Breast epithelium (tissue), 3 donors: ENCODE data around the gene RNF166.

Experiments
- POLR2AphosphoS5 ChIP-seq, 3 donors: sonication (generic); formaldehyde crosslinking; IDR thresholded peaks; one replicate each; pipeline ENCODE4 v1.6.1; 2017; ENCODE audit warnings: antibody characterized with exemption in 3 of 3
- TF ChIP-seq, protein P1 (sequence below), 3 donors: fragments of 450-650 bp; IDR thresholded peaks; one replicate each; pipeline ENCODE4 v1.5.1; 2016 to 2017; ENCODE audit warnings: antibody characterized with exemption in 3 of 3, mild to moderate bottlenecking in 3 of 3, moderate library complexity in 3 of 3

DNA sequence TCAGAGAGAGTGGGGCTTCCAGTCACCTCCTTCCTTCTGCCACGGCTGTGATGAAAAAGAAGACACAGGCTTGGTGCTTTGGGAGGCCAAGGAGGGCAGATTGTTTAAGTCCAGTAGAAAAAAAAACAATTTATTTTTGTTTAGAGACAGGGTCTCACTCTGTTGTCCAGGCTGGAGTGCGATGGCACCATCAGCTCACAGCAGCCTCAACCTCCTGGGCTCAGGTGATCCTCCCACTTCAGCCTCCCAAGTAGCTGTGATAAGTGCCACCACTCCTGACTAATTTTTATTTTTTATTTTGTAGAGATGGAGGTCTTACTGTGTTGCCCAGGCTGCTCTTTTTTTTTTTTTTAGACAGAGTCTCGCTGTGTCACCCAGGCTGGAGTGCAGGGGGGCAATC lies 40.6 kb downstream of the RNF166 start:
- TF ChIP-seq POLR2AphosphoS5 (IDR thresholded peaks at IDR 0.05), result no peak
- TF ChIP-seq, protein P1, sequence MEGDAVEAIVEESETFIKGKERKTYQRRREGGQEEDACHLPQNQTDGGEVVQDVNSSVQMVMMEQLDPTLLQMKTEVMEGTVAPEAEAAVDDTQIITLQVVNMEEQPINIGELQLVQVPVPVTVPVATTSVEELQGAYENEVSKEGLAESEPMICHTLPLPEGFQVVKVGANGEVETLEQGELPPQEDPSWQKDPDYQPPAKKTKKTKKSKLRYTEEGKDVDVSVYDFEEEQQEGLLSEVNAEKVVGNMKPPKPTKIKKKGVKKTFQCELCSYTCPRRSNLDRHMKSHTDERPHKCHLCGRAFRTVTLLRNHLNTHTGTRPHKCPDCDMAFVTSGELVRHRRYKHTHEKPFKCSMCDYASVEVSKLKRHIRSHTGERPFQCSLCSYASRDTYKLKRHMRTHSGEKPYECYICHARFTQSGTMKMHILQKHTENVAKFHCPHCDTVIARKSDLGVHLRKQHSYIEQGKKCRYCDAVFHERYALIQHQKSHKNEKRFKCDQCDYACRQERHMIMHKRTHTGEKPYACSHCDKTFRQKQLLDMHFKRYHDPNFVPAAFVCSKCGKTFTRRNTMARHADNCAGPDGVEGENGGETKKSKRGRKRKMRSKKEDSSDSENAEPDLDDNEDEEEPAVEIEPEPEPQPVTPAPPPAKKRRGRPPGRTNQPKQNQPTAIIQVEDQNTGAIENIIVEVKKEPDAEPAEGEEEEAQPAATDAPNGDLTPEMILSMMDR (IDR thresholded peaks at IDR 0.05), result no peak
